Measurements from ENCODE around the gene RAMP2. TPM values are rescaled to one million over a fixed set of nuclear protein-coding genes. Genes with fewer than 3 reads are reported as not detected.

The RAMP2 gene
- total RNA-seq, 2 donors from 2014 or later, result not detected

DNA sequence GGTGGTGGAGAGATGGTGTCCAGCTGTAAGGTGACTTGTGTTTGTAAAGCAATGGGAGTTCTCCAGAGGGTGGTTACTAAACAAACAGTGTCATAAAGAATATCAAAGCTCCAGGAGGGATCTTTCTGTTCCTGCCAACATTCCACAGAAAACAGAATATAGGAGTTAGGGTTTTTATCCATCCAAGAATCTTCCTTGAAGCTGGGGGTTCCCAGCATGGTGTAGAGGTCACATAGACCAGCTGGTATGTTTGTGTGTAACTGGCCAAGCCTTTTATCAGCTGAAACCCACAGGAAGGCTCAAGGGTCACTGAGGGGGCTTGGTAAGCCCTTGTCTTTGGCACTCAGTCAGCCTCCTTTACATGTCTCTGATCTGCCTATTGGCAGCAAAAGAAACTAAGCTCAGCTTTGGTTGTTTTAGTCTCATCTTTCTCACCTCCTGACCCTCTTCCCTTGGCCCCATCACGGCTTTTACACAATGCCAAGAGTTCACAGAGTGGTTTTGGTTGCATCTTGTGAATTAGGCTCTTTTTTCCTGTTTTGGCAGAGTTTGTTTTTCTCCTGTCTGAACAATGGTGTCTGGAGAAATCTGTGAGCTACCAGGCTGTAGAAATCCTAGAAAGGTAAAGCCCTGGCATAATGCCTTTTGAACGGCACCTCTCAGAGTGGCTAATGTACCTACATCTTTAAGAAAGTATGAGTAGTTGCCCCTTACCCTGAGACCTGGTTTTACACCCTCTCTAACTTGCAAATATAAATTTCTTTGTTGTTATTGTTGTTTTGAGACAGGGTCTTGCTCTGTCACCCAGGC is 42.3 kb downstream of the RAMP2 start:
- ATAC-seq, result no peak
- Mint-ChIP-seq H3K36me3 (peaks cover 7% of the 10 kb centered on the region in 2 donors), H3K9me3 (peaks cover 4% of the 10 kb centered on the region in 2 donors), H3K27ac (no peak overlapping the region)
- no peak for DNase-seq (ENCODE audit: low spot score in 2 of 2)

DNA sequence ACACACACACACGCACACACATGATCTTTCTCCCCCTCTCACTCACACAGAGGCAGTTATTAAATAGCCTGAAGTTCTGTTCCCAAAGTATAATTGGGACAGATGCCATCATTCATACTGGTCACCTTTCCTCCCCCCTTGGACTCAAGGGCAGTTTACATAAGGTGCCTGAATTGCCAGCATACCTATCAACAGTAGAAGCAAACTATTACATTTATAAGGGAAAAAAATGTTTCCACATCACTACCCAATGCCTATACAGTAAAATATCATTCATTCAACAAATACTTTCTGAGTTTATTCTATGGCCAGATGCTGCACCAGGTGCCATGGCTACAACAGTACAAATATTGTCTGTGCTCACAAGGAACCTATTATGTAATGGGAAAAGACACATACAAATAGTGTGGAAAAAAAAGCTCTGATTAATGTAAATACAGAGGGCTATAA is 43.9 kb downstream of the RAMP2 start:
- ATAC-seq (no peak), DNase-seq (ENCODE audit: low spot score in 2 of 2) (no peak)
- H3K27ac Mint-ChIP-seq, result no peak overlapping the region
- no peaks in the 10 kb centered on the region for H3K36me3 Mint-ChIP-seq
- no peaks in the 10 kb centered on the region for H3K9me3 Mint-ChIP-seq

DNA sequence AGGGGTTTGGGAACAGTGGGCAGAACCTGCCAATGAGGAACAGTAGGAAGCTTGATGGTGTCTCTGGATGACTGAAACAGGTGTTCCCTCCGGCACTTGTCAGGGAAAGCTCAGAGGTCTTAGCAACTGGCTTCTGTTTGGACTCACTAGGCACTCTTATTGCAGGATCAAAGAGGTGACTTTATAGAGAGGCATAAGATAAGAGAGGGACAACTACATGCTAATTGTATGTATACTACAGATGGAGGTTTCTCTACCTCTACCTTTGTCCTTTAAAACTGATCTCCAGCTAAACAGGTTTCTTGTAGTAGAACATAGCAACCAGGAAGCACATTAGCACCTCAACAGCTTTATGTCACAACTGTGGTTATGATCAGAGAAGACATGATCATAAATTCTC is 45.2 kb downstream of the RAMP2 start:
- no peak for DNase-seq (ENCODE audit: low spot score in 2 of 2)

DNA sequence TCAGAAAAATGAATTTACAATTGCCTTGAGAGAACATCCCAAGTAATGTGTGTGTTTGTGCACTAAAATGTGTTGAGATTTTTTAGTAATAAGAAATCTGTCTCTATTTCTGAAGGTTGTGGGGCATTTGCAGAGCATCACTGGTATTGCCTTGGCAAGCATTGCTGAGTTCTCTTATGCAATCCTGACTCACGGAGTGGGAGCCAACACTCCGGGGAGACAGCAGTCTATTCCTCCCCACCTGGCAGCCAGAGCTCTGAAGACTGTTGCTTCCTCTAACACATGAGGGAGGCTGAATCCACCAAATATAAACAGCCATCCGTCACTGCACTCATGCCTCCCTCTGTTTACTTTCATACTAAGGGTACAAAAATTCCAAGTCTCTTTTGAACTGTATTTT is 48.2 kb downstream of the RAMP2 start:
- ATAC-seq, result no peak
- Mint-ChIP-seq H3K27ac (peak overlapping the region in 1 of 2 donors; percentile 51), H3K36me3 (peaks cover 0 to 6% of the 10 kb centered on the region in 2 donors), H3K9me3 (no peaks in the 10 kb centered on the region)
- no peak for DNase-seq (ENCODE audit: low spot score in 2 of 2)

More for the DNA sequence above, 45.2 kb downstream of the RAMP2 start:
- Mint-ChIP-seq H3K36me3 (no peaks in the 10 kb centered on the region), H3K27ac (no peak overlapping the region), H3K9me3 (no peaks in the 10 kb centered on the region)
- ATAC-seq, result no peak

Other genes starting within 250 kb of the RAMP2 start
- 10 to 100 TPM; 13.1 to 16.9 TPM for gene NAGLU, start 225.0 kb upstream of the RAMP2 start, total RNA-seq
- 1 to 10 TPM in 1 of 2 donors, under 1 TPM in 1; 0.76 to 1.7 TPM for gene HSD17B1, start 208.3 kb upstream of the RAMP2 start, total RNA-seq
- 100 to 1,000 TPM in 1 of 2 donors, 10 to 100 TPM in 1; 86.4 to 124 TPM for gene COASY, start 199.1 kb upstream of the RAMP2 start, total RNA-seq
- 10 to 100 TPM; 44.3 to 60.5 TPM for gene MLX, start 194.1 kb upstream of the RAMP2 start, total RNA-seq
- 10 to 100 TPM; 24.7 to 52.5 TPM for gene PSMC3IP, start 183.5 kb upstream of the RAMP2 start, total RNA-seq
- gene RETREG3, start 151.9 kb upstream of the RAMP2 start, total RNA-seq, result 10 to 100 TPM; 39.4 to 44.8 TPM
- 100 to 1,000 TPM in 1 of 2 donors, 10 to 100 TPM in 1; 56.3 to 151 TPM for gene TUBG1, start 151.5 kb upstream of the RAMP2 start, total RNA-seq
- 10 to 100 TPM; 12.7 to 23.3 TPM for gene TUBG2, start 101.9 kb upstream of the RAMP2 start, total RNA-seq
- gene PLEKHH3, start 84.2 kb upstream of the RAMP2 start, total RNA-seq, result 1 to 10 TPM; 1.2 to 2.9 TPM
- 1 to 10 TPM in 1 of 2 donors, under 1 TPM in 1; 0.78 to 1.0 TPM for gene CCR10, start 79.4 kb upstream of the RAMP2 start, total RNA-seq
- gene CNTNAP1, start 78.7 kb upstream of the RAMP2 start, total RNA-seq, result 1 to 10 TPM in 1 of 2 donors, under 1 TPM in 1; 0.43 to 4.4 TPM
- gene EZH1, start 16.2 kb upstream of the RAMP2 start, total RNA-seq, result 10 to 100 TPM; 34.2 to 56.9 TPM
- gene VPS25, start 12.2 kb downstream of the RAMP2 start, total RNA-seq, result 10 to 100 TPM; 58.4 to 62.2 TPM
- 1 to 10 TPM in 1 of 2 donors, under 1 TPM in 1; 0.56 to 1.7 TPM for gene WNK4, start 19.4 kb downstream of the RAMP2 start, total RNA-seq
- gene COA3, start 37.5 kb downstream of the RAMP2 start, total RNA-seq, result 10 to 100 TPM; 14.8 to 32.7 TPM
- gene CNTD1, start 37.6 kb downstream of the RAMP2 start, total RNA-seq, result under 1 TPM in 1 of 2 donors, not detected in 1; 0.43 TPM
- gene BECN1, start 63.1 kb downstream of the RAMP2 start, total RNA-seq, result 10 to 100 TPM; 84.5 to 86.1 TPM
- 10 to 100 TPM; 79.1 to 95.5 TPM for gene PSME3, start 72.2 kb downstream of the RAMP2 start, total RNA-seq
- gene AOC2, start 83.4 kb downstream of the RAMP2 start, total RNA-seq, result 1 to 10 TPM; 3.6 to 6.1 TPM
- gene AOC3, start 90.0 kb downstream of the RAMP2 start, total RNA-seq, result 1 to 10 TPM; 3.0 to 5.0 TPM
- not detected for gene G6PC1, start 139.6 kb downstream of the RAMP2 start, total RNA-seq
- 10 to 100 TPM; 51.0 to 63.2 TPM for gene AARSD1, start 203.2 kb downstream of the RAMP2 start, total RNA-seq
- gene PTGES3L, start 218.9 kb downstream of the RAMP2 start, total RNA-seq, result 1 to 10 TPM; 1.1 to 3.6 TPM
- gene RUNDC1, start 219.3 kb downstream of the RAMP2 start, total RNA-seq, result 10 to 100 TPM; 10.7 to 15.2 TPM
- 1,000 to 10,000 TPM; 1,275 to 1,425 TPM for gene RPL27, start 237.2 kb downstream of the RAMP2 start, total RNA-seq
- gene IFI35, start 245.6 kb downstream of the RAMP2 start, total RNA-seq, result 10 to 100 TPM; 33.3 to 62.3 TPM

Data from activated naive CD4-positive, alpha-beta T cell treated with anti-CD3 and anti-CD28 coated beads, Interleukin-2, amount 50 U/mL, for 72 hours (primary cell).